ENCODE results near the gene PPP1CC. TPM values are rescaled to one million over a fixed set of nuclear protein-coding genes. Genes with fewer than 3 reads are reported as not detected.
"Not testable (repeated sequence)": the region's sequence is repeated elsewhere in the genome, so short reads cannot be mapped to it uniquely, and the experiment has no call there.

Gene PPP1CC
- total RNA-seq, 1 donor from 2014 or later = 107 TPM

DNA sequence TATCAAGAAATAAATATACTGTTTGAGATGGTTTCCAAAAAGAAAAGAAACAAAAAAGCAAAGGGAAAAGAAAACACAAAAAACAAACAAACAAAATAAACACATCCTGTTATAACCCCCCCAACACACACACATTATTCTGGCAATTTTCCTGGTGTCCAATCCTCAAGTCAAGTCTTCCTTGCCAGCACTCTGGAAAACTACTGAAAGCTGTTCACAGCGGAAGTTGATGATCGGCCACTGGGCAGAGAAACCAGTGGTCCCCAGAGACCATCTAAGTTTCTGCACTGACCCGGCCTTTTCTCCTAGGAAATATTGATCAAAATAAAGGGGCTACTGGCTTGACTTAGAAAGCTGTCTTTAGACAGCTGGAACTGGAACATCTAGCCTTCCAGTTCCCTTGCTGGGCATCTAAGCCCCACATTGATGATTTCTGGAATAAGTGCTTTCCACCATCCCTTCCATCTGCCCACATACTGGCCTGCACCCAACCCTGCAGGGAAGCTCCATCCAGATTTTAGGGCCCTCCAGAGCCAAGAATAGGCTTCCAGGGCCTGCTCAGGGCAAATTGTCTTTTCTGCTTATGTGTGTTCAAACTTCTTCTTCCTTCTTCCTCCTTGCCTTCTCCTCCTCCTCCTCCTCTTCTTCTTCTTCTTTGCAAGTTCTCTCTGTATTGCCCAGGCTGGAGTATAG lies 11.6 kb upstream of the PPP1CC start:
- no peak for DNase-seq (ENCODE audit: low spot score)

DNA sequence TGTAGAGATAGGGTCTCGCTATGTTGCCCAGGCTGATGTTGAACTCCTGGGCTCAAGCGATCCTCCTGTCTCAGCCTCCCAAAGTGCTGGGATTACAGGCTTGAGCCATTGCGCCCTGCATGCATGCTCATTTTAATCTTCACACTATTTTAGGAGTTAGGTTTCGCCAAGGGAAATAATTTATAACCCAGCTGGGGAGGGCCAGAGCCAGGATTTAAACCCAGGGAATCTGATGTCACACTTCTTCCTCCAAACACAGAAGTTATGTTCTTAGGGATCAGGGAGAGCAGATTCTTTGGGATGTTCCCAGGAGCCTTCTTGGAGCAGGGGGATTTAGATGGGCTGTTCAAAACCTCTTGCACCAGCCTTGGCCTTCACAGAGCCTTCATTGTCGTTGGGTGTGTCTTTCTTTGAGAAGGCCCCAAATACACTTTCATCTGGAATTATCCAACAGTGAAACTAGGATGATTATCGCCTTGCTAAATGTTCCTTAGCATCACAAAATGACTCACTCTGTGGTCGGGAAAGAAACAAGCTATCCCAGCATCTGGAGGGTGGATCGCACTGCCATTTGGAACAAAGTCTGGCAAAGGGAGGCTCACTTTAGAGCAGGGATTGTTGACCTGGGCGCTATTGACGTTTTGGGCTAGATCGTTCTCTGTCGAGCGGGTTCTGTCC lies 8.2 kb upstream of the PPP1CC start:
- DNase-seq (ENCODE audit: low spot score) = no peak

DNA sequence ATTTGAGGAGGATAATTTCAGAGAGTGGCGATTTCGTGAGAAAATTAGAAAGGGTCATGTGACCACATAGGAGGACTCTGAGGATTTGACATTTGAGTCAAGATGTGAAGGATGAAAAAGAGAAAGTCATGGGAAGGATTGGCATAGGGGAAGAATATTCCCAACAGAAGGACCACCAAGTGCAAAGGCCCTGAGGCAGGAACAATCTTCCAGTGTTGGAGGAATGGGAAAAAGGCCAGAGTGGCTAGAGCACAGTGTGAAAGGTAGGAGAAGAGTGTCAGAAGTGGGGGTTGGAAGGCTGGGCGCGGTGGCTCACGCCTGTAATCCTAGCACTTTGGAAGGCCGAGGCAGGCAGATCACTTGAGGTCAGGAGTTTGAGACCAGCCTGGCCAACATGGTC lies 3.9 kb upstream of the PPP1CC start:
- DNase-seq (ENCODE audit: low spot score) = no peak

DNA sequence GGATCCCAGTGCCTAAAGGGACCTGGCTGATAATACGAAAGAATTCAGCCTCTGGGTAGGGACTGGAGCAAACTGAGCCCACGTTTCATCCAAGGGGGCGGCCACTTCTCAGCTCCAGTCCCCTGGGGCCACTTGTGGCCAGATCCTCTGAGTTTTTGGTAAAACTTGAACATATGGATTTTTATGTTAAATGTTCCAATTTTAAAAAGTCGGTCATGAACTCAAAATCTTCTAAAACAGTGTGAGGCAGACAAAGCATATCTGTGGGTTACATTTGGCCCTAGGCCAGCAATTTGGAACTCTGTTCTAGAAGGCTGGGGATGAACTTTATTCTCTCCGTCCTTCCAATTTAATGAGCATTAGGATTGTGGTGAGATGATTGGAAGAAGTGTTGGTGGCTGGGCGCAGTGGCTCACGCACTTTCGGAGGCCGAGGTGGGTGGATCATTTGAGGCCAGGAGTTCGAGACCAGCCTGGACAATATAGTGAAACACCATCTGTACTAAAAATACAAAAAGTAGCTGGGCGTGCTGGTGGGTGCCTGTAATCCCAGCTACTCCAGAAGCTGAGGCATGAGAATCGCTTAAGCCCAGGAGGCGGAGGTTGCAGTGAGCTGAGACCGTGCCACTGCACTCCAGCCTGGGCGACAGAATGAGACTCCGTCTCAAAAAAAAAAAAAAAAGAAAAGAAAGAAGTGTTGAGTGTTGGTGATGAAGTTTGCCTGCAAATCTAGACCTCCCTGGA lies 3.0 kb upstream of the PPP1CC start:
- no peak for DNase-seq (ENCODE audit: low spot score)

DNA sequence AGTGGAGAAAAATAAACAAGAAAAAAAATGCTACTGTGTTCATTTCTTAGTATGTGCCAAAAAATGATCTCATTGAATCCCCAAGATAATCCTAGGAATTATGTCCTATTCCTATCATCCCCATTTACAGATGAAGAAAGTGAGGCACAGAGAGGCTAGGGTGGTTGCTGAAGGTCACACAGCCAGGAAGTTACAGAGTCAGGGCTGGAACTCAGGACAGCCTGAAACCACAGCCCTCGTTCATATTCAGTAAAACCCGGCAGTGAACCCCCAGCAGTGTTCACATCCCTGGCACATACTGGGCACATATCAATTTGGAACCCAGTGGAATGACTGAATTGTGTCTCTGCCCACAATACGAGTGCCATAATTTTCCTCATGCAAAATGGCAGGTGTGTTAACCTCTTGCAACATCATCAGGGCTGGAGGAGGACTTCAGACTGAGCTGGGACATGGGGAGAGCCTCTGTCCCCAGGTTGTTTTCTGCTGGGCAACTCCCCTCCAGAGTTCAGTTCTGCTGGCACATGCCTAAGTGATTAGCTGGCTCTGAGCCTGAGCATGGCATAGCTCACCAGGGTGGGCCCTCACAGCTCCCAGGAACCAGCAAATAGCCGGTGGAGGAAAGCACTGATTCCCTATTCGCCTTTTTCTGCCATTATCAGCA lies 2.0 kb upstream of the PPP1CC start:
- no peak for DNase-seq (ENCODE audit: low spot score)

DNA sequence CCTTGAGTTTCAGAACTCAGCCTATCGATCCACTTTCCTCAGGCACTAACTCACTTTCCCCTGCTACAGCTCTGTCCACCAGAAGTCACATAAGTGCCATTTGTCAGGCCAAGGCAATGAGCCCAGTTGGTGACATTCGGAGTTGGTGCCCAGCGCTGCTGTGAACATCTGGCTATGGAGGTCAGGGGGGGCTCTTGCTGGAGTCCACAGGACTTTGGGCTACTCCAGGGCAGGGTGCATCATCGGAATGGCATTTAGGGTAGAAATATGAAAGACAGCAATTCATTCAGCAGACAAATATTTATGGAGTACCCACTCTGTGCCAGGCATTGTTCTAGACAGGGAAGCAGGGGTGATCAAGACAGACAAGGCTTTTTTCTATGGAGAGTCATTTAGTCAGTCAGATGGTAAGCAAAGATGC lies 1.5 kb upstream of the PPP1CC start:
- DNase-seq (ENCODE audit: low spot score) = no peak

DNA sequence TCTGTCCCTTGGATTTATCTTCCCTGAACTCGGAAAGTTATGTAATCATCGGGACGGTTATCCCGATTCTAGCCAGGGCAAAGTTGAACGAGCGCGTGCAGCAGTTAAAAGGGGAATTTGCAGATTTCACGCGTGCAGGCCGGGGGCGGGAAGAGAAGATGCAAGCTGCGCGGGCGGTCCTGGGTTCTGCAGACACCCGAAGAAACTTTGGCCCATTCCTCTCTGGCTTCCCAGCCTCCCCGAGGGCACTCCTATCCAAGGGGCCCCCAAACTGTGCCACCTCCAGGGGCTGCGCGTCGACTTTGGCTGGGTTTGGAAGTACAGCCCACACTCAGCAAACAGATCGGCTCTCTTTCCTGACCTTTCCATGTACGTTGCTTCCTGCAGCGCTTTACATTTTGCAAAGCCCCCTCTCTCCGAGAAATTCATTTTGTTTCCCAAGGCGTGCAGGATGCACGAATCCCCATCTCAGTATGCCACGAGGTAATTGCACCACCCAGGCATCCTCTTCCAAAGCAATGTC lies 941 bp upstream of the PPP1CC start:
- peak; percentile 54 for DNase-seq (ENCODE audit: low spot score)

DNA sequence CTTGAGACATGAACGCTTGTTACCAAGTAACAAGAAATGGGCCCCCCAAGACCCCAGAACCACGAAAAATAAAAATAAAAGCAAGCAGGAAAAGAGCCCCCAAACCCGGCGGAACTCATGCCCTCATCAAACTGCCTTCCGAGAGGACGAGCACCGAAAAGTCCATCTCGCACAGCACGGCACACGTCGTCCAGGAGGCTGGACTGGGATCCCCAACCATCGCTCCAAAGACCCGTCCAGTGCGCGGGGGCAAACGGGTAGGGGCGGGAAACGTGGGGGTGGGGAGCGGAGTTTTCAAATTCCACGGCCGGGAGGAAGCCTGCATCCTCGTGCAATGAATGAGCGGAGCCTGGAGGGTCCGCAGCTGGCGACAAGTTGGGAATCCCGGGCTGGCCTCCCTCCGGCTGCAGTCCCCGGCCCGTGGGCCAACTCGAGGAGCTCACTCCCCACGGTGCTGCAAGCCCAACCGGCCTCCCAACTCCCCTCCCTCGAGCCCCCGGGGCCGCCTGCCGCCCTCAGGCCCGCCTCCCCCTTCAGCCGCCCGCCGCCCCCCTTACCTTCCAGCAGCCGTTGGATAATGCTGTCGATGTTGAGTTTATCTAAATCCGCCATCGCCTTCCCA lies 484 bp downstream of the PPP1CC start:
- DNase-seq (ENCODE audit: low spot score) = no peak

DNA sequence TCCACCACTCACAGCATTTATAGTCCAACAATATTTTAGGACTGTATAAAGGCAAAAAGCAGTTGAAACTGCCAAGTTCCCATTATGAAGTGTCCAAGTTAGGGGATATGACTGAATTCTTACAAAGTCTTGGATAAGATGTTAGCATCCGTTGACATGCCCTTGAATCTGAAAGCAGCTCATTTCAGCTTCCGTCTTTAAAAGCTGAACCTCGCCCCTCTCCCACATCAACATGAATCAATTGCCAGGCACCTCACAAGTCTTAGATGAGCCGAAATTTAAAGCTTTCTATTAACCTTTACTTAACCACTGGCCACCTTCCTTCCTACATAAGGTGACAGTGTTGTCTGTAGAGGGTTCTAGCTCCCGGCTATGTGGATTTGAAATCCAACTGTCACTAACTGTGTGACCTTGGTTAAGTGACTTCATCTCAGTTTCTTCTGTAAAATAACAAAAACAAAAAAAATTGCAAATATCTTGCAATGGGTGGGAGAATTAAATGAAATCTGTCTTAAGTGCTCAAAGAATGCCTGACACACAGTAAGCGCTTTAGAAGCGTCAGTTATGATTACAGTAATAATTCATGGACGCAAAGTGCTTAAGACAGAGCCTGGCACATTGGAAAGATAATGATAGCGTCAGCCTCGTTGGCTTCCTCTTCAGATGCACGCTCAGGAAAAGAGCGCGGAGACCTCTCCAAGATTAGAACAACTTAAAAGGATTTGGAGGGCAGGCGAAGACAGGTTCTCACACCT lies 1.2 kb downstream of the PPP1CC start:
- no peak for DNase-seq (ENCODE audit: low spot score)

DNA sequence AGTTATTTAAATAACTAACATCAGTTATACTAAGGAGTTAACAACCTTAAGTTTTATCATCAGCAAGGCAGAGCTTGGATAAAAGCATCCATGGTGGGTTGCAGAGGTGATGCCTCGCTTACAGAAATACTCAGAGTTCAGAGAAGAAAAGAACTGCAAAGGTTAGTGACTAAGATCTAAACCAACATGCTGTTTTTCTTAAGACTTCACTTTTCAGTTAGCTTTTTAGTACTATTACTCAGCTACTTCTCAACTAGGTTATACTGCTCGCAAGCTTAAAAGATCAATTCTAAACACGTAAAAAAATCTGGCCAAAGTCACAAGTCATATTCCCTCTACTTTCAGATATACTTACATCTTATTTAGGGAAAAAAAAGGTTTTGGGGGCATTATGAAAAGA lies 2.8 kb downstream of the PPP1CC start:
- no peak for DNase-seq (ENCODE audit: low spot score)

DNA sequence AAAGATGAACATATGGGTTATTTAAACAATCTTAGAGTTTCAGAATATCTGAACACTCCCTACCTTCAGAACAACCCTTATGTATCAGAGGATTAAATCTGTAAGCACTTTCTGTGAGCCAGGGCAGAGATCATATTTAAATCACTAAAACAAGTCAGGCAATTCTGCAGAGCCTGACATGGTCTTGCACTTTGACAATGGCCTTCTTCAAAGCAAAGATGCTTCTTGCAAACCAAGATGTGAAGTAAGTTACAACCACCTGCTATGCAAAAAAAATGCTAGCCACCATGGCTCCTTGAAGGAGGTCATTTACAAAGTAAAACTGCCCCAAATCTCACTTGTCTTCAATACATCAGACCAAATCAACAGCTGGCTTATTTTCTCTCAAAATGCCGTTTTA lies 3.2 kb downstream of the PPP1CC start:
- no peak for DNase-seq (ENCODE audit: low spot score)

DNA sequence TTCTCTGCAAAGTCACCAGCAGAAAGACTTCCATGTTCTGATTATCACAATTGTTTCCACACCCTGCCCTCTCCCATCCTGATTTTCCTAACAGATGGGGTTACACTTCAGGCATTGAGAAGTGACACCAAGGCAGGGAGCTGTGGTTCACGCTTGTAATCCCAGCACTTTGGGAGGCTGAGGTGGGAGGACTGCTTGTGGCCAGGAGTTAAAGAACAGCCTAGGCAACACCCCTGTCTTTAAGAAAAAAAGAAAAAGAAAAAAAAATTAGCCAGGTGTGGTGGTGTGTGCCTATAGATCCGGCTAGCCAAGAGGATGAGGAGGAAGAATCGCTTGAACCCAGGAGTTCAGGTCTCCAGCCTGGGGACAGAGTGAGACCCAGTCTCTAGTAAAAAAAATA lies 5.2 kb downstream of the PPP1CC start:
- no peak for DNase-seq (ENCODE audit: low spot score)

DNA sequence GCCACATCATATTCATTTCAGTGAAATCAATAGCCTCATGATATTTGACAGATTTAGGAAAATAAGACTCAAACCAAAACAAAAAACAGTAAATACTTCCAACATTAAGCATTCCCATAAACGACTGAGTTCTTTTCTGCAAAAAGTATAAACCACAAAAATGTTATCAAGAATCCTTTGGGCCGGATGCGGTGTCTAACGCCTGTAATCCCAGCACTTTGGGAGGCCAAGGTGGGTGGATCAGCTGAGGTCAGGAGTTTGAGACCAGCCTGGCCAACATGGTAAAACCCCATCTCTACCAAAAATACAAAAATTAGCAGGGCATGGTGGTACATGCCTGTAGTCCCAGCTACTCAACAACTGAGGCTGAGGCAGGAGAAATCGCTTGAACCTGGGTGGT lies 5.7 kb downstream of the PPP1CC start:
- not testable (repeated sequence) for DNase-seq (ENCODE audit: low spot score)

DNA sequence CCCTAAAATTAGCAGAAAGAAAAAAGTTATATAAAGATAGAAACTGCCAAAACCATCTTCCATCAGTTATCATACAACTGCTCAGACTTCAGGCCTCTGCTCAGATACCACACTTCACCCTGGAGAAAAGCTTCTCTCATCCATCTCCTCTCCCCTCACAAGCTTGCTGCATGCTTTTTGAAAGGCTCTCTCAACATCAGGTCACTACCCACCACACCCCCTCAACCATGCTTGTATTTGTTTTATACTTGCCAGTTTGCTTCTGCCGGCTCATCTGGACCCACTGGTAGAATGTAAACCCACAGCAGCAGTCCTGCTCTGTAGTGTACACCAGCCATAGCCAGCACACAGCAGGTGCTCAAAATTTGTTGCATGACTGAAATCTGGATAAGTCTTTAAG lies 8.8 kb downstream of the PPP1CC start:
- no peak for DNase-seq (ENCODE audit: low spot score)

DNA sequence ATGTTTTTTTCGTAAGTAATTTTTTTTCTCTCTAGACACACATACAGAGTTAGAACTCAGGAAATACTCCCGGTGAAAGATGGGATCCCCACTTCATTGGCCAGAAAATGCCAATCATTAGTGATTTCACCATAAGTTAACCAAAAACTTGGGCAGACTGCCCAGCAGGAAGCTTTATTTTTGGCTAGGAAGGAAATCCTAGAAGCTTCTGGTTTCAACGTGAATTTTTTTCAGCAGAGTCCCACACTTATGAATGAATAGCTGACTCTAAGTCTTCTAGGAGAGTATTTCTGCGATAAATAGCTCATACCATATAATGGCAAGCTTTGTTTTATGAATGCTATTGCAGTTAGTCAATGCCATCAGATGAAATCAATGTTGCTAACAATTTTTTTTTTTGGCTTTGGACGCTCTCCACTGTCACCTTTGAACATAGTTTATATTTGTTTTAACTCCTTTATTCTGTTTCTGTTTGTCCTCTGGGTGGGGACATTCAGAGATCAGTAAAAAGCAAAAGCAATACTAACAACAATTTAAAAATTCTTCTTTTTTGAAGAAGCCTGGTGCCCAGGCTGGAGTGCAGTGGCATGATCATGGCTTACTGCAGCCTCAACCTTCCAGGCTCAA lies 9.5 kb downstream of the PPP1CC start:
- no peak for DNase-seq (ENCODE audit: low spot score)

DNA sequence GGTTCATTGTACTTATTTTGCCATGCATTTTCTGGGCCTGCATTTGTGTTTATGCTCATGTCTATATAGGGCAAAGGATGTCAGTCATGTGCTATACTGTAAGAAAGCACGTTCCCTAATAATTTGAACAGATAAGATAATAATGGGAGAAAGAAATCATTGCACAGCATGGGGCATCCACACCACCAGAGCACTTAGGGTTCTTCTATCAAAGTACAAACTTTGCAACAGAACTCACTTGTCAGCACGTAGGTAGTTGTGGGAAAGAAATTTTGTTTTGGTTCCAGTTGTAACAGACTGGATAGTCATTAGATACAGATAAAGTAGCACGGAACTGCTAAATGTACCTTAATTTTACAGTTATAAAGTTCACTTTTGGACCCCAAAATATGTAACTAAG lies 10.1 kb downstream of the PPP1CC start:
- DNase-seq (ENCODE audit: low spot score) = no peak

DNA sequence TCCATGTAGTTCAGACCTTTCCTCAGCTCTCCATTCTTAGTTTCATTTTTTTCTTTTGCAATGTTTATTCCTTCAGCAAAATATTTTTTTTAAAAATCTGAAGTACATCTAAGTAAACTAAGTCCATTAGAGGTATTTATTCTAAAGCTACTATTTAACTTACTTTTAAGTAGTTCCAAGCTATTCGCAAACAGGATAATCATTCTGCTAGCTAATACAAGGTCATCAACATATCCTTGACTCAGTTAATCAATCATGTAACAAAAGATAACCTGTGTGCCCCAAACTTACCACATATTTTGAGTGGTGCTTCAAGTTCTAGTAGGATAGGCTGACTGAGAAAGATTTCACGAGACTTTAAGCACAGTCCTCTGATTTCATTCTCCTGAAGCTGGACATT lies 11.2 kb downstream of the PPP1CC start:
- no peak for DNase-seq (ENCODE audit: low spot score)

DNA sequence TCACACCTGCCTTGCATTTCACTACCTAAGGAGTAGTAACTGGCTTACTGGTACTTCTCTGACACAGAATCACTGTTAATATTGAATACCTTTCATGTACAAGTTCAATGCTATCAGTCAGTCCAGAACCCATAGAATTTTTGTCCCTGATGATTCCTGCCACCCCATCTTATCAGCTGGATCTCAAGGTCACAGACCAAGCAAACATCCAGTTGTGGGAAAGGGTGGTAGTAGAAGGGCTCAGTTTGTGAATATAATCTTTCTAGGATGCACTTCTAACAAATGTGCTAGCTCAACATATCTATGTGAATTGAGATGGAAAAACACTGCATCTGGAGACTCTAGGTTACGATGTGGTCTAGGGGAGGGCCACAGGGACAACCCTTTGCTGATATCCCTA lies 14.1 kb downstream of the PPP1CC start:
- DNase-seq (ENCODE audit: low spot score) = no peak

DNA sequence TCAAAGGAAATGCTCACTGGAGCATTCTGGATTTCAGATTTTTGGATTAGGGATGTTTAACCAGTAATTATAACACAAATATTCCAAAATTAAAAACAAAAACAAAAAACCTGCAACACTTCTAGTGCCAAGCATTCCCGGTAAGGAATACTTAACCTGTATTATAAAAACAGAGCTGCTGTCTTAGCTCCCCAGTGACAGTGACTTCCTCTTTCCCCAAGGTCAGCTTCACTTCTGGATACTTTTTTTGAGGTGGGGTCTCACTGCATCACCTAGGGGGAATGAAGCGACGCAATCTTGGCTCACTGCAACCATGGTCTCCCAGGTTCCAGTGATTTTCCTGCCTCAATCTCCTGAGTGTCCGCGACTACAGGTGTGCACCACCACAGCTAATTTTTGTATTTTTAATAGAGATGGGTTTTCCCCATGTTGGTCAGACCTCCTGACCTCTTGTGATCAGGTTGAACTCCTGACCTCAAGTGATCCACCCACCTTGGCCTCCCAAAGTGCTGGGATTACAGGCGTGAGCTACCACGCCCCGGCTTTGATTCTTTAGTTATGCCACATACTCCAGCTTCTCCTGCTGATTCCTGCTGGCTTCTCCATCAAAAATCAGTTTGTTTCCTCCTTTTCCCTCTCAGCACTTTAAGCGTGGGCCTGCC lies 15.9 kb downstream of the PPP1CC start:
- DNase-seq (ENCODE audit: low spot score) = no peak

DNA sequence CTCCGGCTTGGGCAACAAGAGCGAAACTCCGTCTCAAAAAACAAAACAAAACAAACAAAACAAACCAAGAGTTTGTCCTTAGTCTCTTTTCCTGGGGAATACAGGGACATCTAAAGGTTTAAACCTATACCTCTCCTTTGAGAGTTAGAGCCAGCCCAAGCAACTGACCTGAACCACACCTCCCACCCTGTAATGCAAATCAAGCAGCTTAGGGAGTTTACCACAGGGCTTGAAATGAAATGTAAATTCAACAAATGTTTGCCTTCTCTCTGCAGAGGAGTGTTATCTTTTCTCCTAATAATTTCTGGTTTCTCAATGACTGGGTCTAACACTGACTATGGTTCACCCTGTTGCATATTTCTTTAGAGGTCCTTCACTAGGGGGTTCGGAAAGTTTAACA lies 16.7 kb downstream of the PPP1CC start:
- no peak for DNase-seq (ENCODE audit: low spot score)
